Parathyroid adenoma (tissue), 2 donors: Measurements from ENCODE around the gene PRR14.
A peak's percentile ranks its signal among the peaks of the same experiment; 100 is the strongest.

Experiments used
- H2AFZ ChIP-seq: fragments of 300-600 bp; sonication (generic); one replicate; pipeline ENCODE4 v1.7.0; 2017; ENCODE audit warnings: antibody characterized with exemption, mild to moderate bottlenecking
- H3K27ac ChIP-seq: fragments of 300-600 bp; sonication (generic); one replicate; pipeline ENCODE4 v1.7.0; 2017
- H3K27me3 ChIP-seq: fragments of 300-600 bp; sonication (generic); one replicate; pipeline ENCODE4 v1.7.0; 2017; ENCODE audit warnings: low read length; ENCODE audit not compliant: control insufficient read depth, insufficient read depth
- H3K36me3 ChIP-seq: fragments of 300-600 bp; sonication (generic); one replicate; pipeline ENCODE4 v1.7.0; 2017; ENCODE audit warnings: low read length; ENCODE audit not compliant: control insufficient read depth, insufficient read depth
- H3K4me1 ChIP-seq: fragments of 300-600 bp; sonication (generic); one replicate; pipeline ENCODE4 v1.7.0; 2017; ENCODE audit warnings: control low read depth
- H3K4me2 ChIP-seq: fragments of 300-600 bp; sonication (generic); one replicate; pipeline ENCODE4 v1.7.0; 2017; ENCODE audit warnings: low read length
- H3K4me3 ChIP-seq: fragments of 300-600 bp; sonication (generic); one replicate; pipeline ENCODE4 v1.7.0; 2017; ENCODE audit warnings: low read depth, low read length
- H3K79me2 ChIP-seq: fragments of 300-600 bp; sonication (generic); one replicate; pipeline ENCODE4 v1.7.0; 2017; ENCODE audit warnings: control low read depth
- H3K9ac ChIP-seq: fragments of 300-600 bp; sonication (generic); one replicate; pipeline ENCODE4 v1.7.0; 2017; ENCODE audit warnings: mild to moderate bottlenecking
- H3K9me3 ChIP-seq: fragments of 300-600 bp; sonication (generic); one replicate; pipeline ENCODE4 v1.7.0; 2017; ENCODE audit warnings: low read length; ENCODE audit not compliant: control insufficient read depth
- TF ChIP-seq, protein P1 (sequence below): fragments of 300-600 bp; sonication (generic); IDR thresholded peaks from one replicate; pipeline ENCODE4 v1.7.0; 2017; ENCODE audit warnings: antibody characterized with exemption, mild to moderate bottlenecking
- donor health status: primary hyperparathyroidism.

Gene PRR14

DNA sequence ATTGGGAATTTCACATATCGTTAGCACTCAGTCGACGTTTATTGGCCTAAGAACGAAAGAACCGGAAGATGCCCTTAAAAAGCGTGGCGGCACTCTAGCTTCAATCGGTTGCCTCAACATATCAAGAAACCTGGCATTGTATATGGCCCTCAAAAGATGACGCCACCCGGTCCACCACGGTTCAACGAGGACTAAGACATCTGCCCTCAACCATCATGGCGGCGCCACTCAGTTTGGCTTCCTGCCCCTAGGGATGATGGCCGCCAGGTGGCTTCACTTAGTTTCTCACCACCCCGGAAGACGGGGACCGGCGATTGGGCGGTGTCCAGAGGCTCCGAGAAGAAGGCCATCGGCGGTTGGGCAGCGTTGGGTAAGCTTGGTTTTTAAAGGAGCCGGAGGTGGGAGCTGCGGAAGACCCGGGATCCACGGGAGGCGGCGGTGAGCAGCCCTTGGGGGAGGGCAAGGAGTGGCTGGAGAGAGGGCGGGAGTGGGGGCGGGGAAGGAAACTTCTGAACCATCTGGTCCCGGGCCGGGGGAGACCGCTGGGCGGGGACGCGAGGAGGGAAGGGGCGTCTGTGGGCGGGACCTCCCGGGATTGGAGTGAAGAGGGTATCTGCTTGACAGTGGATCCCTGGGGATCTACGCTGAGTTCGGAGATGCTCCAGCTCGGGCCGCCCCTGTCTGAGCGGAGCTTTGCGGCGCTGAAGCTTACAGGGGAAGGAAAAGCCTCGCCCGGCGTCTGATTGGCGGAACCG, at the start of gene PRR14:
Gene PRR14 (plus strand): TSS at position 592 of the 755 bp plus-strand sequence. CDS start 686 bp downstream, outside the sequence.
- Histone ChIP-seq H3K79me2 (peaks cover 8% of the 10 kb centered on the region), H3K36me3 (no peaks in the 10 kb centered on the region), H2AFZ (peak within 1 kb of the TSS; percentile 99), H3K4me2 (peak within 1 kb of the TSS; percentile 100), H3K27me3 (no peaks in the 10 kb centered on the region), H3K4me1 (peaks cover 9% of the 10 kb centered on the region), H3K4me3 (peak within 1 kb of the TSS; percentile 100), H3K9me3 (no peaks in the 10 kb centered on the region), H3K27ac (peak within 1 kb of the TSS; percentile 91), H3K9ac (peak within 1 kb of the TSS; percentile 70)
- TF ChIP-seq, protein P1, sequence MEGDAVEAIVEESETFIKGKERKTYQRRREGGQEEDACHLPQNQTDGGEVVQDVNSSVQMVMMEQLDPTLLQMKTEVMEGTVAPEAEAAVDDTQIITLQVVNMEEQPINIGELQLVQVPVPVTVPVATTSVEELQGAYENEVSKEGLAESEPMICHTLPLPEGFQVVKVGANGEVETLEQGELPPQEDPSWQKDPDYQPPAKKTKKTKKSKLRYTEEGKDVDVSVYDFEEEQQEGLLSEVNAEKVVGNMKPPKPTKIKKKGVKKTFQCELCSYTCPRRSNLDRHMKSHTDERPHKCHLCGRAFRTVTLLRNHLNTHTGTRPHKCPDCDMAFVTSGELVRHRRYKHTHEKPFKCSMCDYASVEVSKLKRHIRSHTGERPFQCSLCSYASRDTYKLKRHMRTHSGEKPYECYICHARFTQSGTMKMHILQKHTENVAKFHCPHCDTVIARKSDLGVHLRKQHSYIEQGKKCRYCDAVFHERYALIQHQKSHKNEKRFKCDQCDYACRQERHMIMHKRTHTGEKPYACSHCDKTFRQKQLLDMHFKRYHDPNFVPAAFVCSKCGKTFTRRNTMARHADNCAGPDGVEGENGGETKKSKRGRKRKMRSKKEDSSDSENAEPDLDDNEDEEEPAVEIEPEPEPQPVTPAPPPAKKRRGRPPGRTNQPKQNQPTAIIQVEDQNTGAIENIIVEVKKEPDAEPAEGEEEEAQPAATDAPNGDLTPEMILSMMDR, result peak; percentile 66

DNA sequence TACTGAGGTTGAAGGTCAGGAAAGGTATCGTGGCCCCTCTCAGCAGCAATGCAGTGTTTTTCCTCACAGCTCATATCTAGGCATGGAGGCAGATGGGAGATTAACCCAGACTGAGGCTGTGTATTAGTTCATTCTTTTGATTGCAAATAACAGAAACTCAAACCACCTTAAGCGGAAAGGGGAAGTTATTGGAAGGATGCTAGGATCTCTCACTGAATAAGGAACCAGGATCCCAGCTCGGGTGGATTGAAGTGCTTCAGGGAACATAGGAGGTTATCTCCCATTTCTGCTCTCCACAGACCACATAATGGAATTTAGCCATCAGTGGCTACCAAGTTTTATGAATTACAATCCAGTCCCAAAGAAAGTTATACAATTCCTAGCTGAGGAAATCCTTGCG, 48.8 kb upstream of the PRR14 start:
- H3K27ac ChIP-seq, result no peak overlapping the region
- no peak overlapping the region for H3K4me2 ChIP-seq
- no peak overlapping the region for H3K4me3 ChIP-seq
- H2AFZ ChIP-seq, result no peak overlapping the region
- no peaks in the 10 kb centered on the region for H3K79me2 ChIP-seq
- H3K4me1 ChIP-seq, result no peaks in the 10 kb centered on the region
- TF ChIP-seq, protein P1, result no peak
- H3K27me3 ChIP-seq, result no peaks in the 10 kb centered on the region
- H3K9ac ChIP-seq, result no peak overlapping the region
- no peaks in the 10 kb centered on the region for H3K9me3 ChIP-seq
- H3K36me3 ChIP-seq, result no peaks in the 10 kb centered on the region

DNA sequence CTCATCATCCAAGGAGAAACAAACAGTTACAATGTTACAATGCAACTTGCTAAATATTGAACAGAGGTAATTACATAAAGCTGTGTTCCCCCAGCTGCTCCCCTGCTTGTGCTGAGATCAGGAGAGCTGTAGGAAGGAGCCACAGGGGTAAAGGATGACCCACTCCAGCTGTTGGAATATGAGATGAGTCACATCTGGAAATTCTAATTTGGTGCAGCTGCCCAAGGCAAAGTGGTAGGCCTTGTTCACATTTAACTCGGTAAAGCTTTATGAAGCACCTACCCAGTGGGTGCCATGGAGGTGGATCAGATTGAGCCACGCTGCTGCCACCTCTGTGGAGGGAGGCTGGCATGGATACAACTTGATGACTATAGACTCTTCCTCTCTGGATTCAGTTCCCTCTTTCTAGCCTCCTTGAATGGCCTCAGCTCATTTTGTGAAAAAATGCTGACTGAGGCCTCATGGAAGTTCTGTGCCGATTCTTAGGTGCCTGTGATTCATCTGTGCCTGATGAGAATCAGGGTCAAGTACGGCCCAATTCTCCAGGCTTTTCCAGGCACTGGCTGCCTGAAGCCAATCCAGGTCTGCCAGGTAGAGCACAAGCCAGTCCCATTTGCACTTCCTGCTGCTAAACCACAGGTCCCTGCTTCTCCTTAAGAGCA, 48.0 kb upstream of the PRR14 start:
- Histone ChIP-seq H3K4me2 (no peak overlapping the region), H2AFZ (no peak overlapping the region), H3K4me3 (no peak overlapping the region), H3K79me2 (no peaks in the 10 kb centered on the region), H3K9me3 (no peaks in the 10 kb centered on the region), H3K27ac (no peak overlapping the region), H3K9ac (no peak overlapping the region), H3K4me1 (no peaks in the 10 kb centered on the region), H3K36me3 (no peaks in the 10 kb centered on the region), H3K27me3 (no peaks in the 10 kb centered on the region)
- TF ChIP-seq, protein P1, result no peak

DNA sequence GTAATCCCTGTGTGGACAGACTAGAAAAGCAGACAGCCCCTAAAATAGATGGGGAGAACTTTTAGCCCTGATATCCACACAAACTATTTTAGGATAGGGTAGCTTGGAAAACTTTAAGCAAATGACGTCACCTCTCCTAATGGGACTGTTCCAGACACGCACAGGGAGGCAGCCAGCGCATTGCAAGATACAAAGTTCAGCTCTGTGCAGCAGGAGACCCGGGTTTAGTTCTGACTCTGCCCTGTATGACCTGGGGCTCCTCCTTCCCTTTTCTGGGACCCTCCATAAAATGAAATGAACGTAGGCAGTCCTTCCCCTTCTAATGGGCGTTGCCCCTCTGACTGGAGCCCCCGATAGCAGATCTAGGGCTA, 46.8 kb upstream of the PRR14 start:
- no peak overlapping the region for H3K9ac ChIP-seq
- no peak overlapping the region for H3K4me3 ChIP-seq

More for the DNA sequence above, 46.8 kb upstream of the PRR14 start:
- Histone ChIP-seq H3K27me3 (no peaks in the 10 kb centered on the region), H3K27ac (no peak overlapping the region), H3K4me1 (no peaks in the 10 kb centered on the region), H3K4me2 (no peak overlapping the region), H3K9me3 (no peaks in the 10 kb centered on the region), H3K79me2 (peaks cover 4% of the 10 kb centered on the region), H2AFZ (no peak overlapping the region), H3K36me3 (no peaks in the 10 kb centered on the region)
- TF ChIP-seq, protein P1, result no peak
